ENCODE measurements around the gene TMUB2.

The TMUB2 gene

DNA sequence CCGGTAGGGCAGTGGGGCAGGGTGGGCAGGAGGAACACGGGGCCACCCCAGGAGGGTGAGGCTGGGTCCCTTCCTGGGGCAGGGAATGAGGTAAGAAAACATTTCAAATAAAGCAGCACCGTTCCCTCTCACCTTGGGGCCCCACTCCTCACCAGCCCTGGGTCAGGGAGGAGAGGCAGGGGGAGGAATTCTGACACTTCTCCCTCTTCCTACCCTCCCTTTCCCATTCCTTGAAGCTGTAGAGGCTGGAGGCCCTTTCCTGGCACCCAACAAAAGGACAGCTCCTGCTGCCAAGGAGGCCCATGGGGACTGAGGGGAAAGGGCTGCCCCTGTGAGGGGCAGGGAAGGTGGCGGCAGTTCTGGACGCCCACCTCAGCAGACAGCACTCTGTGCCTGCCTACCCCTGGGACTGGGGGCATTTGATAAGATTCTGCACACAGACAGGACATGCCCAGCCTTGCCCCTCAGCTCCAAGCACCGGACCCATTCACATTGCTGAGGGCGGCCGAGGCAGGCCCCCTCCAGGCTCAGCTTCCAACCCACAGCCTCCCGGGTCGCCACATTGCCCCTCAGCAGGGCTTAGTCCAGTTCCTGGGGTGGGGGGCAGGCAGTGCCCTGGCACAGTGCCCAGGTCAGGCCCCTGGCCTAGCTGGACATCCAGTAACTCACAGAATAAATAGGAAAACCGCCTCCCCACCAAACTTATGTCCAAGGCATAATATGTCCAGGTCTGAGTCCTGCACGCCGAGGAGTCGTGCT is 6.7 kb downstream of the TMUB2 start:
- peaks cover 21 to 73% (median 35%) of the 10 kb centered on the region in 10 experiments for H3K4me1 ChIP-seq
- peak overlapping the region in 2 of 11 experiments; percentile 69 to 78; a peak in 5 of 22 replicates for H3K4me2 ChIP-seq
- H3K9me3 ChIP-seq (replicated peaks in 1 of 11), result no peaks in the 10 kb centered on the region
- no peak overlapping the region for H3K4me3 ChIP-seq
- peak overlapping the region in 8 of 11 experiments; percentile 5 to 45 (median 28); a peak in 9 of 22 replicates for H3K27ac ChIP-seq
- H3K9ac ChIP-seq, result peak overlapping the region in 9 of 11 experiments; percentile 25 to 72 (median 39); a peak in 13 of 22 replicates
- peaks cover 84 to 94% (median 89%) of the 10 kb centered on the region in 11 experiments for H3K36me3 ChIP-seq
- no peaks in the 10 kb centered on the region for H3K27me3 ChIP-seq
- peaks cover 0 to 74% (median 34%) of the 10 kb centered on the region in 11 experiments; a peak in 21 of 22 replicates for H4K20me1 ChIP-seq
- no peak for TF ChIP-seq Cebpa-rat (IDR thresholded peaks at IDR 0.05)

DNA sequence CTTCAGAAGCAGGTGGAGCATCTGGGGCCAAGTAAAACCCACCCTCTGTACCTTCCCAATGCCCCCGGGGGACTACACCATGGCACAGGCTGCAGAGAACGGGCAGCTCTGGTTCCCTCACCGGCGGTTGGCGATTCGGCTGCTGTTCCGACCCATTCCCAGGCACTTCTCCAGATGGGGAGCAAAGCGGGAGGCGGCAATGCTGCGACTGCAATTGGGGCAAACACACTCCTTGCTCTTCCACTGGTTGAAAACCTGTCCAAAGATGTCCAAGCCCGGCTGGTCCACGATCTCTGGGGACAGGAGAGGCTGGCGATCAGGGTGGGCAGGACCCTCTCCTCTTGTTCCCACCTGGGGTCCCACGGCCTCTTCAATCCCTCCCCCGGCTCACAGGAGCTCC is 10.3 kb downstream of the TMUB2 start:
- Histone ChIP-seq H3K4me2 (peak overlapping the region; percentile 83 to 97 (median 91)), H3K27ac (peak overlapping the region in 10 of 11 experiments; percentile 95 to 99 (median 98); a peak in 17 of 22 replicates), H3K9ac (peak overlapping the region; percentile 95 to 99 (median 99))

DNA sequence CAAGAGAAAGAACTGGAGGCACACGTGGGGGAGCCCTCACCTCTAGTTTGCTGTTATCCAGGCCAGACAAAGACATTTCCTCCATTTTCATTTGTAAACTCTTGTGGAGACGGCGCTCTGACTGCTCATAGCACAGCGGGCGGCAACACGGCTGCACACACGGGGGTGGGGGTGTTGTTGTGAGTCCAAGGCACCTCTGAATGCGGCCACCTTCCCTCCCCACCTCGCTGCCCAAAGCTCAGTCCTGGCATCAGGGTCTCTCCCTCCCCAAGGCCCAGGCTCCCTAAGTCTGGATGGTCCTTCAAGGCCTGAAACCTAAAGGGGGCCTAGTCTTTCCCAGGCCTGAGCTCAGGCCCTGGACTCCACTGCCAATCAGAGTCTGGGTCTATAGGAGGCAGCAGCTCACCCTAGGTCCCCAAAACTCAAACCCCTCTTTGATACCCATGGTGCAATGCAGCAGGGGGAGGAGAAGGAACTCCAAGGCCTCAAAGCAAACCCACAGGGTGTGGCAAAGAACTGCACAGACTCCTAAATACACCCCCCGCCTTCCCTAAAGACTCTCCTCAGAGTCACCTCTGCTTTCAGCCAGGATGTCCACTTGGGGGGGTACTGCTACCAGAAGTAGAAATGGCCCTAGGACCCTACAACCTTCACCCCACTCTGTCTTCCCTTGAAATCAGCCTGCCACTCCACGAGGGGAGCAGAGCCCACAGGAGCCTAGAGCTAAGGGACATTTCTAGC is 11.4 kb downstream of the TMUB2 start:
- peak overlapping the region; percentile 83 to 97 (median 91) for H3K4me2 ChIP-seq
- peaks cover 0 to 45% (median 20%) of the 10 kb centered on the region in 11 experiments; a peak in 18 of 22 replicates for H4K20me1 ChIP-seq
- no peak for TF ChIP-seq Cebpa-rat (IDR thresholded peaks at IDR 0.05)
- H3K9ac ChIP-seq, result peak overlapping the region; percentile 95 to 99 (median 99)
- H3K27me3 ChIP-seq, result no peaks in the 10 kb centered on the region
- H3K27ac ChIP-seq, result peak overlapping the region; percentile 95 to 99 (median 98)
- H3K9me3 ChIP-seq (replicated peaks in 1 of 11), result no peaks in the 10 kb centered on the region
- H3K36me3 ChIP-seq, result peaks cover 43 to 48% (median 46%) of the 10 kb centered on the region in 11 experiments
- H3K4me3 ChIP-seq, result peak overlapping the region; percentile 72 to 97 (median 91)
- peaks cover 44 to 72% (median 48%) of the 10 kb centered on the region in 10 experiments for H3K4me1 ChIP-seq

More for the DNA sequence above, 10.3 kb downstream of the TMUB2 start:
- Histone ChIP-seq H3K36me3 (peaks cover 52 to 58% (median 56%) of the 10 kb centered on the region in 11 experiments), H4K20me1 (peaks cover 0 to 55% (median 26%) of the 10 kb centered on the region in 11 experiments; a peak in 19 of 22 replicates), H3K4me3 (peak overlapping the region in 8 of 10 experiments; percentile 77 to 97 (median 92); a peak in 12 of 20 replicates), H3K4me1 (peaks cover 33 to 72% (median 42%) of the 10 kb centered on the region in 10 experiments), H3K27me3 (no peaks in the 10 kb centered on the region), H3K9me3 (replicated peaks in 1 of 11) (no peaks in the 10 kb centered on the region)
- no peak for TF ChIP-seq Cebpa-rat (IDR thresholded peaks at IDR 0.05)

DNA sequence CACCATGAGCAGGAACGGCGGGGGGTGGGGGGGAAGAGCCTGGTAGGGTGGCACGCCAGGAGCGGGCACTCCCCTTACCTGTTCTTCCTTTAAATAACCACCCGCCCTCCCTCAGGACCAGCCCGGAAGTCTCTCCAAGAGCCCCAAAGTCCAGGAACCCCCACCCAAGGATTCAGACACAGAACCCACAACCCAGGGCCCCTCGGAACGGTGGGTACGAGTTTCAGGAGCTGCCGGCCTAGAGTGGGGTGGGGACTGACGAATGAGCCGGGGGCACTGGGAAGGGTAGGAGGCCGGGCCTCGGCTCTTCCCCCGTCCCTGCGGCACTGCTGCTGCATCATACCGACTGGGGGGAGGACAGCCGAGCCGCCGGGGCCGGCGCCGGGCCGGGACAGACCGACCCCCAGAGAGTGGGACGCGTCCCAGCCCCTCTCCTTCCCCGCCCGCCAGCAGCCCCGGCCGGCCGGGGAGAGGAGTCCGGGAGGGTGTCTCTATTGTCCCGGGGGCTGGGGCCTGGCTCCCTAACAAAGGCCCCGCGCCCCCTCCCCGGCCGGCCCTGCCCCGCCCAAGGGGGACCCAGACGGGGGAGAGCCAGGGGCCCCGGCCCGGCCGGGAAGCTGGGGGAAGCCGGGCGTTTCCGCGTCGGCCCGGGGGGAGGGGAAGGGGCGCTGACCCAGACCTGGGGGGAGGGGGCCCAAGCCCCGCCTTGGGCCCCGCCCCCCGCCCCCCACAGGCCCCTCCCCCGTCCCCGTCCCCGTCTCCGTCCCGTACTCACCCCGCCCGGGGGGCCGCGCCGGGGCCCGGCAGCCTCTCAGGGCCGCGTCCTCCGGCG is 12.2 kb downstream of the TMUB2 start:
- H4K20me1 ChIP-seq, result peaks cover 0 to 37% (median 20%) of the 10 kb centered on the region in 11 experiments; a peak in 14 of 22 replicates
- peaks cover 51 to 72% (median 54%) of the 10 kb centered on the region in 10 experiments for H3K4me1 ChIP-seq
- peak overlapping the region; percentile 95 to 99 (median 99) for H3K9ac ChIP-seq
- peak overlapping the region; percentile 83 to 97 (median 91) for H3K4me2 ChIP-seq
- peak overlapping the region; percentile 95 to 99 (median 98) for H3K27ac ChIP-seq
- peak overlapping the region; percentile 72 to 97 (median 91) for H3K4me3 ChIP-seq
- no peaks in the 10 kb centered on the region for H3K27me3 ChIP-seq
- no peaks in the 10 kb centered on the region for H3K9me3 ChIP-seq (replicated peaks in 1 of 11)
- no peak for TF ChIP-seq Cebpa-rat (IDR thresholded peaks at IDR 0.05)
- peaks cover 35 to 40% (median 38%) of the 10 kb centered on the region in 11 experiments for H3K36me3 ChIP-seq

DNA sequence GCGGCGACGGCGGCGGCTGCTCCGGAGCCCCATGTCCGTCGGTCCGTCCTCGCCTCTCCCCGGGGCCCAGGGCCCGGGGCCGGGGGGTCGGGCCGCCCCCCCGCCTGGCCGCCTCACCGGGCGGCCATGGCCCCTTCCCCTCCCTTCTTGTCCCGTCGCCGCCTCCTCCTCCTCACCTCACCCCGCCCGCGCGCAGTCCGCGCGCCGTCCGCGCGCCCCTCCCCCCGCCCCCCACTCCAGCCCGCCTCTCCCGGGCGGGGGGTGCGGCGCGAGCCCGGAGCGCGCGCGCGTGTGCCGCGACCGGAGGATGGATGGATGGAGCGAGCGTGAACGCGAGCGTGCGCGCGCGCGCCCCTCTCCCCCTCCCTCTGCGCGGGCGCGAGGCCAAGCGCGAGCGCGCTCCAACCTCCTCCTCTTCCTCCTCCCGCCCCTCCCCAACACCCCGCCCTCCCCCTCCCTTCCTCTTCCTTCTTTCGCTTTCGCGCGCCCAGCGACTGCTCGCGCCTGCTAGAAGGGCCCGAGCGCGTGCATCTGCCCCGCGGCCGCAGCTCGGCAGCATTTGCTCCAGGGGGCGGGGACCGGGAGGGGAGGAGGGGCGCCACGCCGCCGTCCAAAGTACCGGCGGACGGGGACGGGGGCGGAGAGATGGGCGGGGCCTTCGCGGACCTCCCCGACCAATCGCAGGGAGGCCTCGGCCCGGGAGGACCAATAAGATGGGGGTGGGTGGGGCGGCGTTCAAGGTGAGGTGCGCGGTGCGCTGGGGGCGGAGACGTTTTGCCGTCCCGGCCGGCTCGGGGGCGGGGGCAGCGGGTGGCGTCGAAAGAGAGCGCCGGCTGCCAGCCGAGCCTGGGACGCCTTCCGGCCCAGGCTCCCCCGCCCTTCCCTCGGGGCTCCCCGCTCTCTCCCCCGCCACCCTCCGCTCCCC is 13.0 kb downstream of the TMUB2 start, which contains the start of gene ATXN7L3:
Gene ATXN7L3, minus strand, starts transcription at position 332 of the 925 bp plus-strand sequence. CDS start 1,814 bp downstream, outside the sequence.
- no peak for TF ChIP-seq Cebpa-rat (IDR thresholded peaks at IDR 0.05)
- Histone ChIP-seq H3K9me3 (replicated peaks in 1 of 11) (no peaks in the 10 kb centered on the region), H3K36me3 (peaks cover 26 to 31% (median 29%) of the 10 kb centered on the region in 11 experiments), H3K4me3 (peak within 1 kb of the TSS; percentile 75 to 97 (median 91)), H3K4me2 (peak within 1 kb of the TSS; percentile 92 to 99 (median 97)), H3K27me3 (no peaks in the 10 kb centered on the region), H3K4me1 (peaks cover 59 to 72% (median 61%) of the 10 kb centered on the region in 10 experiments), H4K20me1 (peaks cover 0 to 28% (median 12%) of the 10 kb centered on the region in 11 experiments; a peak in 12 of 22 replicates), H3K27ac (peak within 1 kb of the TSS; percentile 95 to 99 (median 98)), H3K9ac (peak within 1 kb of the TSS; percentile 95 to 99 (median 99))

DNA sequence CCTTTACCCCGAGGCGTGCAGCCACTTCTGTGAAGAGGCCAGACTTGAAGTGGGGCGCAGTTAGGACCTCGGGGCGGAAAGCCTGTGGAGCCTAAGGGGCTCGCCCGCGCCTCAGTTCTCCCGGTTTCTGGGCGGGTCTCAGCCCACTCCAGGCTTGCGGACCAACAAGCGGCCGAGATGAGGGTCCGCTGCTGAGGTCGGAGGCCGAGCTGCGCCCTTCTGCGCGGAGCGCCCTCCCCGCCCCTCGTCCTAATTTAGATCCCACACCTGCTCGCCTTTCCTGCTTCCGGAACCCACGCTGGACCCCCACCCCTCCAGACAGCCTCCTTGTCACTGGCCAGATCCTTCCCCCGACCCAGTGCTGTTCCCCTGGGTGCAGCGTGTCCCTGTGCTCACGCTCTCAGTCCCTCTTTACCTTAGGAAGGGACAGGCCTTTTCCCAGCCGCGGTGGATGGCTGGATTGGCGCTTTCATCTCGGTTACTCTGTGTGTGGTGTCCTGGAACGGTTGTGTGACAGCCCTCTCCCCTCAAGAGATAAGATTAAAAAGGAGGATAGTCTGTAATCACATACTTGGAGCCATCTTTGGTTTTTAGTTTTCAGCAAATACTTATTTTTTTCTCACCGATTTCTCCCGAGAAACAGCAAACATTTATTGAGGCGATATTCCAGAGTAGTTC is 13.8 kb downstream of the TMUB2 start:
- Histone ChIP-seq H4K20me1 (peaks cover 0 to 23% (median 11%) of the 10 kb centered on the region in 11 experiments; a peak in 8 of 22 replicates), H3K27me3 (no peaks in the 10 kb centered on the region), H3K4me2 (peak overlapping the region; percentile 90 to 99 (median 95)), H3K4me3 (peak overlapping the region; percentile 65 to 92 (median 76)), H3K27ac (peak overlapping the region; percentile 87 to 96 (median 94)), H3K9me3 (replicated peaks in 1 of 11) (no peaks in the 10 kb centered on the region), H3K9ac (peak overlapping the region; percentile 89 to 98 (median 94)), H3K36me3 (peaks cover 18 to 25% (median 21%) of the 10 kb centered on the region in 11 experiments), H3K4me1 (peaks cover 59 to 71% (median 65%) of the 10 kb centered on the region in 10 experiments)
- TF ChIP-seq Cebpa-rat (IDR thresholded peaks at IDR 0.05), result no peak

DNA sequence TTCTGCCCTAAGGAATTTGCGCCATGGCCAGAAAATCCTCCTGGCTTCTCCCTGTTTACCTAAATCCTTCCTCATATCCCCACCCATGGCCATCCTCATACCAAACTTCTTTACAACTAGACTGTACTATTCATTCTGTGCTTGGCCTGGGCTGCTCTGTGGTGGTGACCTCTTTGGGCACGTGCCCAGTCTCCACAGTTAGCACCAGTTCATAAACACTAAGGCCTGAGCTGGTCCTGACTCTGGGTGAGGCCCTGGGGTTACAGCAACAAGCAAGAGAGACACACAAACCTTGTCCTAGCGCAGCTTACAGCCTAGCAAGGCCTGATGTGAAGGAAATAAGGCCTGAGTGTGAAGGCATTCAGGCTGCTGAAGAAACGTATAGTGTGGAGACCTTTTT is 16.0 kb downstream of the TMUB2 start:
- no peaks in the 10 kb centered on the region for H3K9me3 ChIP-seq (replicated peaks in 1 of 11)
- H4K20me1 ChIP-seq, result peaks cover 0 to 17% (median 7%) of the 10 kb centered on the region in 11 experiments; a peak in 7 of 22 replicates
- peaks cover 46 to 74% (median 52%) of the 10 kb centered on the region in 10 experiments for H3K4me1 ChIP-seq
- no peak for TF ChIP-seq Cebpa-rat (IDR thresholded peaks at IDR 0.05)
- peaks cover 12 to 26% (median 16%) of the 10 kb centered on the region in 11 experiments for H3K36me3 ChIP-seq
- peak overlapping the region in 10 of 11 experiments; percentile 15 to 98 (median 40); a peak in 19 of 22 replicates for H3K9ac ChIP-seq
- no peak overlapping the region for H3K4me3 ChIP-seq
- no peaks in the 10 kb centered on the region for H3K27me3 ChIP-seq
- H3K4me2 ChIP-seq, result peak overlapping the region; percentile 42 to 99 (median 94); a peak in 21 of 22 replicates
- peak overlapping the region in 10 of 11 experiments; percentile 42 to 95 (median 66); a peak in 19 of 22 replicates for H3K27ac ChIP-seq
